ENCODE data around the gene ARMC7.

ARMC7 gene

GRCh38 chr17:75077496-75078283 is 32.1 kb upstream of the ARMC7 start:
- peak; percentile 56 for DNase-seq (ENCODE audit: insufficient read length, low spot score)
- TF ChIP-seq POLR2A (IDR thresholded peaks at IDR 0.05; ENCODE audit: low read depth, low read length) (no peak; the same call in 1 of the 2 replicates), POLR2AphosphoS5 (IDR thresholded peaks at IDR 0.05; ENCODE audit: low read depth, low read length) (no peak), SPI1 (IDR thresholded peaks at IDR 0.05; ENCODE audit: low read depth, low read length) (no peak), TAF1 (IDR thresholded peaks at IDR 0.05; ENCODE audit: low read depth, low read length) (no peak), PAX5 (IDR thresholded peaks at IDR 0.05; ENCODE audit: insufficient read depth, low read length, severe bottlenecking) (no peak), POU2F2 (IDR thresholded peaks at IDR 0.05; ENCODE audit: low read depth, low read length) (no peak)
- FAIRE-seq, result peak; percentile 76

DNA sequence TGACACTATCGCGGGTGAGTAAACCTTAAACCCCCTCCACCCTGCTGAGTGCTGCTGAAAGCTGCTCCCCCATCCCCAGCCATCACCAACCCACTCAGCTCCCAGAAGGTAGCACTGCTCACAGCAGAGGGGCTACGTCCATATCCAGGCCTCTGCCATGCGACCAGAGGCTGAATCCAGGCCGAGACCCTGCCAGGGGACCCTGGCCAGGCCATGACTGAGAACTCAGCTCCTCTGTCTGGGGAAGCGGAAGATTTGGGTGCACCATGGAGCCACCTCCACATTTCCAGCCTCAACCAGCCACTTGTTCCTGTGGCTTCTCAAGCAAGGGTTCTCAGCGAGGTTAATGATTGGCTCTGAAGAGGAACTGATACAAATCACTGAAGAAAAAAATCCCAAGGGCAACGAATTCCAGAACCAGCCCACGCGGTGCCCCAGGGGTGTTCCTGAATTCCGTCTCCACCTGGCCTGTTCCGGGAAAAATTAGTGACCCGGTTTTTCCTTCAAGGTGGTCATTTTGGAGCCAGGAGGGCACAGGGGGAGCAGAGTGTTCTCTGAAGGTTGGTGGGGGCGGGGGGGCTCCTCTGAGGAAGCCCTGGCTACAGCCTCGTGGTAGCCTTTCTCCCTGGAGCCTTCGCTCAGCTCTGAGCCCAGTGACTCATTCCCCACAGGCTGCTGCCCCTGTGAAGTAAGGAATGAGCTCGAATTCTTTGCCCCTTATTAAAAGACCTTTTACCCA is 31.3 kb upstream of the ARMC7 start:
- peak; percentile 45 for FAIRE-seq
- TF ChIP-seq POLR2AphosphoS5 (IDR thresholded peaks at IDR 0.05; ENCODE audit: low read depth, low read length) (no peak), POU2F2 (IDR thresholded peaks at IDR 0.05; ENCODE audit: low read depth, low read length) (0 out of 2 replicates have a peak, but pooled peaks have one; percentile 22), POLR2A (IDR thresholded peaks at IDR 0.05; ENCODE audit: low read depth, low read length) (no peak), PAX5 (IDR thresholded peaks at IDR 0.05; ENCODE audit: insufficient read depth, low read length, severe bottlenecking) (no peak), SPI1 (IDR thresholded peaks at IDR 0.05; ENCODE audit: low read depth, low read length) (peak; percentile 89), TAF1 (IDR thresholded peaks at IDR 0.05; ENCODE audit: low read depth, low read length) (no peak)
- no peak for DNase-seq (ENCODE audit: insufficient read length, low spot score)

GRCh38 chr17:75079023-75079373 is 30.8 kb upstream of the ARMC7 start:
- FAIRE-seq (no peak), DNase-seq (ENCODE audit: insufficient read length, low spot score) (no peak)
- TF ChIP-seq POLR2A (IDR thresholded peaks at IDR 0.05; ENCODE audit: low read depth, low read length) (no peak), TAF1 (IDR thresholded peaks at IDR 0.05; ENCODE audit: low read depth, low read length) (no peak), POLR2AphosphoS5 (IDR thresholded peaks at IDR 0.05; ENCODE audit: low read depth, low read length) (no peak), PAX5 (IDR thresholded peaks at IDR 0.05; ENCODE audit: insufficient read depth, low read length, severe bottlenecking) (no peak), POU2F2 (IDR thresholded peaks at IDR 0.05; ENCODE audit: low read depth, low read length) (no peak), SPI1 (IDR thresholded peaks at IDR 0.05; ENCODE audit: low read depth, low read length) (no peak)

GRCh38 chr17:75081611-75082540 is 27.9 kb upstream of the ARMC7 start:
- DNase-seq (ENCODE audit: insufficient read length, low spot score) (no peak), FAIRE-seq (no peak)
- no peak for TF ChIP-seq POLR2A (IDR thresholded peaks at IDR 0.05; ENCODE audit: low read depth, low read length)
- no peak for TF ChIP-seq POU2F2 (IDR thresholded peaks at IDR 0.05; ENCODE audit: low read depth, low read length)
- TF ChIP-seq POLR2AphosphoS5 (IDR thresholded peaks at IDR 0.05; ENCODE audit: low read depth, low read length), result no peak
- TF ChIP-seq PAX5 (IDR thresholded peaks at IDR 0.05; ENCODE audit: insufficient read depth, low read length, severe bottlenecking), result no peak
- no peak for TF ChIP-seq TAF1 (IDR thresholded peaks at IDR 0.05; ENCODE audit: low read depth, low read length)
- no peak for TF ChIP-seq SPI1 (IDR thresholded peaks at IDR 0.05; ENCODE audit: low read depth, low read length)

GRCh38 chr17:75082683-75083082 is 27.1 kb upstream of the ARMC7 start:
- no peak for FAIRE-seq
- TF ChIP-seq POLR2AphosphoS5 (IDR thresholded peaks at IDR 0.05; ENCODE audit: low read depth, low read length) (no peak), PAX5 (IDR thresholded peaks at IDR 0.05; ENCODE audit: insufficient read depth, low read length, severe bottlenecking) (no peak), POLR2A (IDR thresholded peaks at IDR 0.05; ENCODE audit: low read depth, low read length) (no peak), POU2F2 (IDR thresholded peaks at IDR 0.05; ENCODE audit: low read depth, low read length) (no peak), TAF1 (IDR thresholded peaks at IDR 0.05; ENCODE audit: low read depth, low read length) (no peak), SPI1 (IDR thresholded peaks at IDR 0.05; ENCODE audit: low read depth, low read length) (no peak)
- DNase-seq (ENCODE audit: insufficient read length, low spot score), result no peak

GRCh38 chr17:75084039-75084660 is 25.6 kb upstream of the ARMC7 start:
- TF ChIP-seq POLR2A (IDR thresholded peaks at IDR 0.05; ENCODE audit: low read depth, low read length), result no peak
- TF ChIP-seq POU2F2 (IDR thresholded peaks at IDR 0.05; ENCODE audit: low read depth, low read length), result no peak
- no peak for TF ChIP-seq POLR2AphosphoS5 (IDR thresholded peaks at IDR 0.05; ENCODE audit: low read depth, low read length)
- TF ChIP-seq SPI1 (IDR thresholded peaks at IDR 0.05; ENCODE audit: low read depth, low read length), result no peak
- no peak for TF ChIP-seq PAX5 (IDR thresholded peaks at IDR 0.05; ENCODE audit: insufficient read depth, low read length, severe bottlenecking)
- no peak for TF ChIP-seq TAF1 (IDR thresholded peaks at IDR 0.05; ENCODE audit: low read depth, low read length)
- no peak for DNase-seq (ENCODE audit: insufficient read length, low spot score)

DNA sequence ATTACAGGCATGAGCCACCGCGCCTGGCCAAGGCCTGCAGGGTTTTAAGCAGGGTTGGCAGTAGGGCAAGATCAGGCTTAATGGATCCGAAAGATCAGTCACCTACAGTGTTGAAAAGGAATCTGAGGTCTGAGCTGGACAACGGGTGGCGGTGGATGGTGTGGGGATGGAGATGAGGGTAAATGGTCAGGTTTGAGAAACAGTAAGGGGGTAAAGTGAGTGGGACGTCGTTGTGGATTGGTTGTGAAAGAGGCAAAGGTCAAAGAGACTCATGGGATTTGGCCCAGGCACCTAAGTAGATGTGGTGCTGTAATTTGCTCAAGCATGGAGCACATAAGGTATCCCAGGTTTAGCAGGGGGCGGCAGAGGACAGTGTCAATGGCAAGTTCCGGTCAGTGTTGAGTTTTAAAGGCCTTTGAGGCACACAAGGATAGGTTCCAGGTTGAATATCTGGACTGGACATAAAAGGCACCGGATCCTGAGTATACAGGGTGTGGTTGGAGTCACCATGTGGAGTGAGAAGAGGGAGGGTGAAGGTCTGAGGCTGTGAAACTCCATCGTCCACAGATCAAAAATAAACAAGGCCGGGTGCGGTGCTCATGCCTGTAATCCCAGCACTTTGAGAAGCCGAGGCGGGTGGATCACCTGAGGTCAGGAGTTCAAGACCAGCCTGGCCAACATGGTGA is 23.1 kb upstream of the ARMC7 start:
- FAIRE-seq, result no peak
- no peak for DNase-seq (ENCODE audit: insufficient read length, low spot score)

More at GRCh38 chr17:75084039-75084660, 25.6 kb upstream of the ARMC7 start:
- no peak for FAIRE-seq

DNA sequence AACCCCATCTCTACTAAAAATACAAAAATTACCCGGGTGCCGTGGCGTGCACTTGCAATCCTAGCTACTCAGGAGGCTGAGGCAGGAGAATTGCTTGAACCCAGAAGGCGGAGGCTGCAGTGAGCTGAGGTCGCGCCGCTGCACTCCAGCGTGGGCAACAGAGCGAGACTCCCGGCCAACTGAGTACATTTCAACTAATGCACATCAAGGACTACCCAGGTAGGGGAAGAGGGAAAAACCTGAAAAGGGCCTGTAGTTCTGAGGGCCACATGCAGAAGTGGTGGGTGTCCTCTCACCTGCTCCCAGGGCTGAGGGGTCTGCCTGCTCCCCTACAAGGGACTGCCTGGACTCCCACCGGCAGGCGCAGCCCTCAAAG is 22.6 kb upstream of the ARMC7 start:
- DNase-seq (ENCODE audit: insufficient read length, low spot score) (no peak), FAIRE-seq (no peak)
- TF ChIP-seq PAX5 (IDR thresholded peaks at IDR 0.05; ENCODE audit: insufficient read depth, low read length, severe bottlenecking), result no peak
- no peak for TF ChIP-seq POLR2A (IDR thresholded peaks at IDR 0.05; ENCODE audit: low read depth, low read length)
- TF ChIP-seq POLR2AphosphoS5 (IDR thresholded peaks at IDR 0.05; ENCODE audit: low read depth, low read length), result no peak
- TF ChIP-seq POU2F2 (IDR thresholded peaks at IDR 0.05; ENCODE audit: low read depth, low read length), result no peak

More for the DNA sequence above, 23.1 kb upstream of the ARMC7 start:
- TF ChIP-seq SPI1 (IDR thresholded peaks at IDR 0.05; ENCODE audit: low read depth, low read length) (no peak), POLR2A (IDR thresholded peaks at IDR 0.05; ENCODE audit: low read depth, low read length) (no peak), POU2F2 (IDR thresholded peaks at IDR 0.05; ENCODE audit: low read depth, low read length) (no peak), PAX5 (IDR thresholded peaks at IDR 0.05; ENCODE audit: insufficient read depth, low read length, severe bottlenecking) (no peak), TAF1 (IDR thresholded peaks at IDR 0.05; ENCODE audit: low read depth, low read length) (no peak), POLR2AphosphoS5 (IDR thresholded peaks at IDR 0.05; ENCODE audit: low read depth, low read length) (no peak)
